Measurements from ENCODE around the gene TDRD7.

DNA sequence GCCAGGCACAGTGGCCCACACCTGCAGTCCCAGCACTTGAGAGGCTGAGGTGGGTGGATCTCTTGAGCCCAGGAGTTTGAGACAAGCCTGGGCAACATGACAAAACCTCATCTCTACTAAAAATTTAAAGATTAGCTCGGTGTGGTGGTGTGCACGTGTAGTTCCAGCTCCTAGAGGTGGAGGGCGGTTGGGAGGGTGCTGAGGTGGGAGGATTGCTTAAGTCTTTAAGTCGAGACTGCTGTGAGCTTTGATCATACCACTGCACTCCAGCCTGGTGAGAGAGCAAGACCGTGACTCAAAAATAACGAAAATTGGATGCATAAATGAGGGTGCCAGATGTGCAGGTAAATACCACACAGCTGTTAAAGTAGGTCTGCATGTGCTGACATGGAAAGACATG lies 39.3 kb upstream of the TDRD7 start:
- no peak for TF ChIP-seq POLR2AphosphoS5 (IDR thresholded peaks at IDR 0.05; ENCODE audit: low read depth, low read length)
- no peak for TF ChIP-seq FOXP2 (optimal IDR thresholded peaks at IDR 0.05; ENCODE audit: borderline replicate concordance, extremely low read depth, extremely low read length, insufficient read depth)
